Peyer's patch (tissue), 4 donors: Measurements from ENCODE around the gene HMGN2. TPM values are rescaled to one million over a fixed set of nuclear protein-coding genes. Genes with fewer than 3 reads are reported as not detected.
A peak's percentile ranks its signal among the peaks of the same experiment; 100 is the strongest.

Experiments
- DNase-seq, 3 donors: peaks; one replicate each; pipeline ENCODE4 v3.0.0-alpha.2; 2017 to 2019
- H3K27ac ChIP-seq, 4 donors: fragments of 200-600 bp; sonication (generic); one replicate each; pipeline ENCODE4 v1.5.1; 2016 to 2019
- H3K27me3 ChIP-seq, 2 donors: fragments of 200-600 bp; sonication (generic); one replicate each; pipeline ENCODE4 v1.5.1; 2019
- H3K36me3 ChIP-seq, 3 donors: fragments of 200-600 bp; sonication (generic); one replicate each; pipeline ENCODE4 v1.5.1; 2016 to 2019
- H3K4me1 ChIP-seq, 4 donors: fragments of 200-600 bp; sonication (generic); one replicate each; pipeline ENCODE4 v1.5.1; 2016 to 2019
- H3K4me3 ChIP-seq, 4 donors: fragments of 200-600 bp; sonication (generic); 1 replicate in 3 of 4; 2 replicates in 1 of 4; pipeline ENCODE4 v1.5.1; 2016 to 2019; ENCODE audit warnings: mild to moderate bottlenecking in 1 of 4
- H3K9me3 ChIP-seq, 4 donors: fragments of 200-600 bp; sonication (generic); one replicate each; pipeline ENCODE4 v1.5.1; 2016 to 2019; ENCODE audit warnings: mild to moderate bottlenecking in 1 of 4
- CTCF ChIP-seq, 6 experiments: fragments of 450-650 bp in 4 of 6; fragments of 200-600 bp in 2 of 6; sonication (generic) in 1 of 6; IDR thresholded peaks; one replicate each; pipeline ENCODE4 v1.5.1; 2017 to 2019; ENCODE audit warnings: antibody characterized with exemption in 6 of 6, mild to moderate bottlenecking in 3 of 6, moderate library complexity in 1 of 6
- POLR2A ChIP-seq, 2 donors: fragments of 450-650 bp; IDR thresholded peaks; one replicate each; pipeline ENCODE4 v1.5.1; 2017; ENCODE audit warnings: antibody characterized with exemption in 2 of 2, mild to moderate bottlenecking in 2 of 2, moderate library complexity in 2 of 2
- total RNA-seq, 4 donors: library from RNA; depleted of rRNA; stranded (reverse); fragments of >200 nt; gene quantifications; one replicate each; pipeline ENCODE4 v1.1.0, GENCODE V29; 2016

HMGN2 gene
- total RNA-seq, 4 donors from 2014 or later, result 127 to 230 (median 147) TPM

GRCh38 chr1:26459148-26459547, 13.1 kb upstream of the HMGN2 start:
- H3K27me3 ChIP-seq, result no peaks in the 10 kb centered on the region
- no peaks in the 10 kb centered on the region for H3K9me3 ChIP-seq
- peaks cover 0 to 79% (median 0%) of the 10 kb centered on the region in 3 donors for H3K36me3 ChIP-seq
- no peak overlapping the region for H3K4me3 ChIP-seq
- no peak for DNase-seq
- H3K27ac ChIP-seq, result no peak overlapping the region
- H3K4me1 ChIP-seq, result no peaks in the 10 kb centered on the region
- no peak for TF ChIP-seq CTCF (IDR thresholded peaks at IDR 0.05)

GRCh38 chr1:26459573-26460031, 12.6 kb upstream of the HMGN2 start:
- Histone ChIP-seq H3K9me3 (no peaks in the 10 kb centered on the region), H3K27ac (no peak overlapping the region), H3K27me3 (no peaks in the 10 kb centered on the region), H3K4me3 (no peak overlapping the region), H3K4me1 (no peaks in the 10 kb centered on the region), H3K36me3 (peaks cover 0 to 80% (median 0%) of the 10 kb centered on the region in 3 donors)
- no peak for TF ChIP-seq POLR2A (IDR thresholded peaks at IDR 0.05)
- TF ChIP-seq CTCF (IDR thresholded peaks at IDR 0.05), result no peak
- DNase-seq, result no peak

- Histone ChIP-seq H3K4me1 (peaks cover 0 to 21% (median 16%) of the 10 kb centered on the region in 4 donors), H3K36me3 (peaks cover 0 to 59% (median 0%) of the 10 kb centered on the region in 3 donors), H3K9me3 (no peaks in the 10 kb centered on the region), H3K27me3 (no peaks in the 10 kb centered on the region), H3K27ac (peak overlapping the region in 1 of 4 donors; percentile 15), H3K4me3 (no peak overlapping the region)
- peak in 1 of 3 donors; percentile 54 for DNase-seq
- TF ChIP-seq CTCF (IDR thresholded peaks at IDR 0.05) (no peak), POLR2A (IDR thresholded peaks at IDR 0.05) (no peak)
These were observed 3.3 kb upstream of the HMGN2 start for GRCh38 chr1:26468911-26469310.

DNA sequence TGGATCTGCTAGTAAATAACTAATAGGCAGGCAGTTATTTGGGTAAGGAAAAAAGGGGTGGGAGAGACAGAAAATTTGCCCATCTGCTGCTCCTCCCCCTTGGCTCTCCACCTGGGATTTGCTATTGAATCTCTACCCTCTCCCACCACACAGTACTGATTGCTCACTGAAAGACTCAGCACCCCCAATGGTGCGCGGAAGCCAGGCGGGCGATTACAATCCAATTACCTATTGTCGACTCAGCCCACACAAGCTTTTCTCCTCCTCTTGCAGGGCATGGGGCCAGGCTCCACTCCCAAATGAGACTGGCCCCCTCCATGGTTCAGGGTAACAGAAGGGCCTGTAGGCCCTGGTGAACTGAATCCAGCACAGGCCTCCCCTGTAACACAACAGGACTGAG, 2.7 kb upstream of the HMGN2 start:
- Histone ChIP-seq H3K36me3 (peaks cover 0 to 59% (median 0%) of the 10 kb centered on the region in 3 donors), H3K27me3 (no peaks in the 10 kb centered on the region), H3K4me1 (peaks cover 0 to 27% (median 16%) of the 10 kb centered on the region in 4 donors), H3K27ac (no peak overlapping the region), H3K4me3 (no peak overlapping the region), H3K9me3 (no peaks in the 10 kb centered on the region)
- DNase-seq, result no peak
- TF ChIP-seq POLR2A (IDR thresholded peaks at IDR 0.05), result no peak
- TF ChIP-seq CTCF (IDR thresholded peaks at IDR 0.05), result no peak

- H3K4me3 ChIP-seq, result peak overlapping the region; percentile 80 to 99 (median 89)
- H3K9me3 ChIP-seq, result no peaks in the 10 kb centered on the region
- TF ChIP-seq CTCF (IDR thresholded peaks at IDR 0.05) (no peak), POLR2A (IDR thresholded peaks at IDR 0.05) (no peak)
- H3K27me3 ChIP-seq, result no peaks in the 10 kb centered on the region
- H3K4me1 ChIP-seq, result peaks cover 0 to 29% (median 16%) of the 10 kb centered on the region in 4 donors
- DNase-seq, result no peak
- H3K27ac ChIP-seq, result peak overlapping the region in 2 of 4 donors; percentile 96 to 100
- peaks cover 0 to 51% (median 0%) of the 10 kb centered on the region in 3 donors for H3K36me3 ChIP-seq
These were observed 1.3 kb upstream of the HMGN2 start for GRCh38 chr1:26470878-26471497.
